HG03103 (cell line): Measurements from ENCODE around the gene RDH11.
"Not testable (repeated sequence)": the region's sequence is repeated elsewhere in the genome, so short reads cannot be mapped to it uniquely, and the experiment has no call there.

Experiments
- ATAC-seq: cut with Tn5 transposase; IDR thresholded peaks from one replicate; pipeline ENCODE4 v1.9.1; 2021; ENCODE audit warnings: low read depth; ENCODE audit not compliant: unreplicated experiment

Gene RDH11

GRCh38 chr14:67705211-67705610, 9.6 kb upstream of the RDH11 start:
- no peak for ATAC-seq

- ATAC-seq = no peak
Measured at GRCh38 chr14:67704484-67705089, 9.0 kb upstream of the RDH11 start.

- ATAC-seq = no peak
Measured at GRCh38 chr14:67703997-67704396, 8.4 kb upstream of the RDH11 start.

GRCh38 chr14:67701492-67701891, 5.9 kb upstream of the RDH11 start, which contains the start of gene RDH12:
Gene RDH12, plus strand, starts transcription at chr14:67701886. Its CDS starts 20,757 bp downstream, at chr14:67722643.
- not testable (repeated sequence) for ATAC-seq

- ATAC-seq = no peak
Measured at GRCh38 chr14:67698179-67698578, 2.6 kb upstream of the RDH11 start.

GRCh38 chr14:67697006-67697405, 1.4 kb upstream of the RDH11 start:
- no peak for ATAC-seq

GRCh38 chr14:67694791-67695393, 672 bp downstream of the RDH11 start:
- peak; percentile 85 for ATAC-seq

- ATAC-seq = no peak
Measured at GRCh38 chr14:67690011-67690410, 5.6 kb downstream of the RDH11 start.

- ATAC-seq = no peak
Measured at GRCh38 chr14:67683842-67684241, 11.7 kb downstream of the RDH11 start.

GRCh38 chr14:67680941-67681340, 14.6 kb downstream of the RDH11 start:
- ATAC-seq = no peak

- peak; percentile 98 for ATAC-seq
Measured at GRCh38 chr14:67680121-67680602, 15.4 kb downstream of the RDH11 start.

- no peak for ATAC-seq
Measured at GRCh38 chr14:67679006-67679405, 16.6 kb downstream of the RDH11 start.

- no peak for ATAC-seq
Measured at GRCh38 chr14:67675219-67675582, 20.4 kb downstream of the RDH11 start.

GRCh38 chr14:67674480-67675218, 20.9 kb downstream of the RDH11 start, which contains the start of gene VTI1B:
Gene VTI1B, minus strand, starts transcription at chr14:67674632. Its CDS starts 143 bp downstream, at chr14:67674489.
- peak; percentile 88 for ATAC-seq

- ATAC-seq = peak; percentile 30
Measured at GRCh38 chr14:67674139-67674479, 21.5 kb downstream of the RDH11 start.

GRCh38 chr14:67673451-67673850, 22.1 kb downstream of the RDH11 start:
- ATAC-seq = no peak

GRCh38 chr14:67668559-67668958, 27.0 kb downstream of the RDH11 start:
- no peak for ATAC-seq

- ATAC-seq = no peak
Measured at GRCh38 chr14:67666750-67667449, 28.7 kb downstream of the RDH11 start.

- no peak for ATAC-seq
Measured at GRCh38 chr14:67665868-67666267, 29.7 kb downstream of the RDH11 start.

- no peak for ATAC-seq
Measured at GRCh38 chr14:67663633-67664032, 31.9 kb downstream of the RDH11 start.

GRCh38 chr14:67653651-67654280, 41.8 kb downstream of the RDH11 start:
- ATAC-seq = no peak
